Keratinocyte (primary cell): ENCODE measurements around the gene ANKRD27.

ENCODE experiments used
- CTCF ChIP-seq, 3 experiments: IDR thresholded peaks in 1 of 3; conservative IDR thresholded peaks in 1 of 3; optimal IDR thresholded peaks in 1 of 3; 2 replicates in 2 of 3; 3 replicates in 1 of 3; pipeline versions ENCODE3 to v1.5.1; 2011; ENCODE audit warnings: low read length in 3 of 3, mild to moderate bottlenecking in 3 of 3, moderate library complexity in 2 of 3, control low read depth in 1 of 3, inconsistent platforms in 1 of 3; ENCODE audit not compliant: insufficient read depth in 2 of 3; ENCODE audit errors: extremely low read depth in 1 of 3
- EZH2 ChIP-seq: IDR thresholded peaks from one replicate; pipeline ENCODE4 v1.6.1; 2012; ENCODE audit warnings: inconsistent platforms, mild to moderate bottlenecking, low read length, moderate library complexity

- TF ChIP-seq CTCF (optimal IDR thresholded peaks at IDR 0.05 in 1 of 3, IDR thresholded peaks at IDR 0.05 in 1 of 3, conservative IDR thresholded peaks at IDR 0.05 in 1 of 3; ENCODE audit: extremely low read depth in 1 of 3, insufficient read depth in 2 of 3, low read length in 3 of 3) (no peak), EZH2 (no peak)
These were observed 69.4 kb downstream of the ANKRD27 start for GRCh38 chr19:32605544-32605943.
